GM18867 (cell line): ENCODE measurements around the gene RCOR1.
A peak's percentile ranks its signal among the peaks of the same experiment; 100 is the strongest.
"Not testable (repeated sequence)": the region's sequence is repeated elsewhere in the genome, so short reads cannot be mapped to it uniquely, and the experiment has no call there.

Experiments used
- ATAC-seq: cut with Tn5 transposase; IDR thresholded peaks from one replicate; pipeline ENCODE4 v1.9.1; 2021; ENCODE audit warnings: mild to moderate bottlenecking, moderate library complexity; ENCODE audit not compliant: unreplicated experiment

Gene RCOR1

DNA sequence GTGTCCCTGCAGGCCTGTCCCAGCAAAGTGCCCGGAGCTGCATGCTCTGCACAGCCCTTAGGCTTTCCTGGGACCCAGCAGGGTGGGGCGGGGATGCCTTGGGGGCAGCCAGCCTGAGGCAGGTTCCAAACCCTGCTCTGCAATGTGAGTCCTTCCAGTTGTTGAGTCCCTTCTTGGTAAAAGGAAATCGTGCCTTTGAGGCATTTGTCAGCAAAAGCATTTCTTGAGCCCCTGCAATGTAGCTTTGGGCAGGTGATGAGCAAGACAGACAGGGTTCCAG is 146.7 kb downstream of the RCOR1 start:
- no peak for ATAC-seq

DNA sequence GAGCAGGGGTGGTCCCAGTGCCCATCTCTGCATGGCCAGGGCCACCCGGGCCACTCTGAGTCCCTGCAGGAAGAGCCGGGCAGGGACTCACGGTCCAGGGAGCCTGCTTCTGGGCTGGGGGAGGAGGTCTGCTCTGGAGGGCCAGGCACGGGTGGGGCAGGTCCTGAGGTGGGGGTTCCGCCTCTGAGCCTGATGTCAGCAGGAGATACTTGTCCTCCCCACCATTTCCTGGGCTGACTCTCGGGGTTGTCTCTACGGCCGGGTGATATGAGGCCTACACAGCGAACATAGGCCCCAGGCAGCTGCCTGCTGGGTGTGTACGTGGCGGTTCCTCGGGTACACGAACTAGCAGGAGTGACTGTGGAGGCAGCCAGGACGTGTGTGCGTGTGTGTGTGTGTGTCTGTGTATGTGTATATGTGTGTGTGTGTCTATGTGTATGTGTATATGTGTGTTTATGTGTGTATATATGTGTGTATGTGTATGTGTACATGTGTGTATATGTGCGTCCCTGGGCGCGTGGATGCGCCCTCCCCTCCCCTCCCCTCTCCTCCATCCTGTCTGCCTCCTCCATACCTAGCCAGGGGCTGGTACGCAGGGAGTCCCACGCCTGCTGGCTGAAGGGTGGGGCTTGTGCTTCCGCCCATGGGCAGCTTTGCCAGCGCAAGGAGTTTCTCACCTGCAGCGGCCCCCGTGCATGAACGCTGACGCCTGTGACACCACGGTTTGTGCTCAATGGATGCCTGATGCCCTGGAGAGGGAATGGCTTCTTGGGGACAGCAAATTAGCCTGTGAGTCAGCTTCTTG is 154.4 kb downstream of the RCOR1 start:
- ATAC-seq = no peak

DNA sequence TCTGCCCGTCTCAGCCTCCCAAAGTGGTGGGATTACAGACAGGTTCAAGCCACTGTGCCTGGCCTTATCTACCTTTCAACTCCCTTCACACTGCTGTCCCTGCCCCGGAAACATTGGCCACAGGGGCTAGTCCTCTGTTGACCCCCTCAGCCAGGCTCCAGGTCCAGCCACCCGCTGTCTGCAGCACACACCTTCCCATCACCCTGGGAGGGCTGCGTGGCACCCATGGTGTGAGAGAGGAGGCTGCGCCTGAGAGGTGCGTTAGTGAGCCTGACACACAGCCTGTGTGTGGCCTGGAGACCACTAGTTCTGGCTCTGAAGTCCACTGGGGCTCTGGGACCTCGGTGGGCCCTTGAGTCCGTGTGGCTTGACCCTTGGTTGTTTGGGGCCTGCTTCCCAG is 156.4 kb downstream of the RCOR1 start:
- no peak for ATAC-seq

DNA sequence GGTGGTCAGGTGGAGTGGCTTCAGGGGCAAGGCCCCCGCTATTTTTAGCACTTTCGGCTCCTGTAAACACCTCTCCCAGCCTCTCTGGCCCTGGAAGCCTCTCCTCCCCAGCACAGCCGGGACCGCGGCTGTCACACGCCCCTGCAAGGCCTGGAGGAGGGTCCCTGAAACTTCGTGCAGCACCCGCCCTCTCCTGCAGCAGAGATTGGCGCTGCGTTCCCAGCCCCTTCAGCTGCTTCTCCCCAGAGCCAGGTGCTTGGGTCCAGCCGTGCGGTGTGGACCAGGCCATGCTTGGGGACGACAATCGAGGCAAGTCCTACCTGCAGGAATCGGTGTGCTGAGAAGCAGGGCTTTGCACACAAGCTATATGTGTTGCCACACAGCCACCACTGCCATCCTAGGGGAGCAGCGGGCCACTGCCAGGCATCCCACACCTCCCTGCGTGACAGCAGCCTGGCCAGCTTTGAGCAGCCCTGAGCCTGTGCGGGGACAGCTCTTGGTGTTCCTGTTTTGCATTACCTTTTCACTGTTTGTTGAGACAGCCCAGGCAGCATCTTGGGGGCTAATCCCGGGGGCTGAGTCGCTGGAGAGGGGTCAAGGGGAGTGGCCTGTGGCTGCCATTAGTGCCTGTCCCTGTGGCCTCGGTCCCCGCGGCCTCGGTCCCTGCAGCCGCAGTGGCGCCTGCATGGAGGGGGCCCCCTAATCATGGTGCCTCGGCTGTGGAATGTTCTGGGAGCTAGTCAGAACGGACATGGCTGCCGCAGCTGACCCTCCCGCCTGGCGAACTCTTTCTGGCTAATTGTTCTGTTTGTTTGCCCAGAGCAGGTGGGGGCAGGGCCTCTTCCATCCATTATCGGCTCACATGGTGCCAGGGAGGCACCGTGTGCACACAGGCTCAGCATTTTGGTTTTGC is 157.2 kb downstream of the RCOR1 start:
- no peak for ATAC-seq

DNA sequence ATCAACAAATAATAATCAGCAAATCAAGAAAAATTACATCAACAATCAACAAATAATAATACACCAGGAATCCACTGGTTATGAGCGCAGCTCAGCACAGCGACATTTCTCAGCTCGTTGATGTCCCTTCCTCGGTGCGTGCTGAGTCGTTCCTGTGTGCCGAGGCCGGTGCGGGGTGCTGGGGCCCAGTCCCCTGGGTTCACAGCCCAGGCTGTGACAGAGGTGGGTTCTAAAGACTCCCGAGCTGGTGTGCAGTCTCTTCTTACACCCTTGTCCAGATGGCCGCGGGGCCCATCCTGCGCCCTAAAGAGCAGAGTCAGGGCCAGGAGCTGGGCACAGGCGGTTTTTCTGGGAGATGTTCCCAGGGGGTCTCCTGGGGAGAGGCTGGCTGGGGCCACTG is 157.9 kb downstream of the RCOR1 start:
- ATAC-seq = no peak

DNA sequence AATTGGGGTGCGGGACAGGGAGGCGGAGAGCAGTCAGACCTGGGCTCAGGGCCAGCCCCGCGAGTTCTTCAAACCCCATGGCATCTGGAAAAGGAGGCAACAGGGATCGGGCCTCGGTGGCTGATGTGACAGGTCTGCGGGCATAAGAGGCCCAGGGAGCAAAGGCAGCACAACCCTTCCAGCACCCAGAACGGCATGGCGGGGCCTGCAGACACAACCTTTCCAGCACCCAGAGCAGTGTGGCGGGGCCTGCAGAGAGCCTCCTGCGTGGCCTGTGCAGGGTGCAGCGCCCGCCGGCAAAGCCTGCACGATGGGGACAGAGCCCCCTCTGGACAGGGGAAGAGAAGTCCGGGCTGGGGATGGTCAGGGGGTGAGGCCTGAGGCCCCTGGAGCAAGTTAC is 158.6 kb downstream of the RCOR1 start:
- ATAC-seq = no peak

DNA sequence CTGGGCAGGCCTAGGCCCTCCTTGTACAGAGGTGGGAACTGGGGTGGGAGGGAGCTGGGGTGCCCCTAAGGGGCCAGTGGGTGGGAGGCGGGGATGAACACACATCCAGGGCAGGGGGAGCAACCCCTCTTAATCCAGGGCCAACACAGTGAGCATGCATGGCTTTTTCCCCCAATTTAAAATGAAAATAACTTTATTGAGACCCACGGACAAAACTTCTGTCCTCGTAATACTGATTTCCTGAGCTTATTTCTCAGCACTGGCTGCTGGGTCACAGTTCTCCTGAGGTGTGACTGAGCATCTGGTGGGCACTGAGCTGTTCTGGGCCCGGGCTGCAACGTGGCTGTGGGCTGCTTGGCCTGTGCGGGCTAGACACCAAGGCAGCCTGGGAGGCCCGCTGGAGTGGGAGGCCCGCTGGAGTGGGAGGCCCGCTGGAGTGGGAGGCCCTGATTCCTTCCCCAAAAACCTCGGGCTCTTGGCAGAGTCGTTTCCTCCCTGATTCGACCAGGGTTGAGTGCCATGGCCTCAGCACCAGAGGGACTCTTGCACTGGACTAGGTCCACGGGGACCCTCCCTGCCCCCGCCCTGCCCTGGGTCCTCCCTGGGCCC is 159.9 kb downstream of the RCOR1 start:
- ATAC-seq = no peak

DNA sequence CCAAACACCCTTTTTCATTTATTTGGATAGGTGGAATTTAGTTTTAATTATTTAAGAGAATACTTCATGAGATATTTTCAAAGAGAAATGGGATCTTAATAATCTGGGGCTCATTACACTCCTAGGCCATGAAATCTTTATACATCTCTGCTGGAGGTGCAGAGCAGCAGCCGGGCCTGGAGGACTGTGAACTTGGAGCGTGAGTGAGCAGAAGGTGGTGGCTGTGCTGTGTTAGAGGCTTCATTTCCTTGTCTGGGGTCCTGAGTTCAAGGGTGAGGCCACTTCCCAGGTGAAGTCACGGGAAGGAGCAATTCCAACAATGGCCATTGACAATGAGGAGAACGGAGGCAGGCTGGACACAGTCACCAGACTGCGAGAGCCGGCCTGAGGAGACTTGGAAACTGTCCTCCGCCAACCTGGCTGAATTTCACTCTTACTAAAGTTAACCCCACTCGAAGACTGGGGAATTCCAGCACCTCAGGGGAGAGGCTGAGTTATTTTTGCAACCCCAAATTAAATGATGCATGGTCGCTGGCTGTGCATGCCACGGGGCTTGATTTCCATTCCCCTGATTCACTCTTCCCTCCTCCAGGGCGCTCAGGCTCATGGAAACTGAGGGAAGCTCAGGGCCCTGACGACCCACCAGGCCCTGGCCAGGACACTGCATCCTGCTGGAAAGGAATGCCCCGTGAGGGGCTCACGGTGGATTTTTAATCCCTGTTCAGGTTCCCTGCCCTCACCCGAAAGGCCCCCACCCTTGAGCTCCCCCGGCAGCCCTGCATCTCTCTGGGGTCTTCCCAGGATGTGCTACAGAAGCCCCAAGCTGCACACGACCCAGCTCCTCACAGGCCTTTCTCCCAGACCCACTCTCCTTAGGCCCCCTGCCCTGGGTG is 162.2 kb downstream of the RCOR1 start:
- no peak for ATAC-seq

DNA sequence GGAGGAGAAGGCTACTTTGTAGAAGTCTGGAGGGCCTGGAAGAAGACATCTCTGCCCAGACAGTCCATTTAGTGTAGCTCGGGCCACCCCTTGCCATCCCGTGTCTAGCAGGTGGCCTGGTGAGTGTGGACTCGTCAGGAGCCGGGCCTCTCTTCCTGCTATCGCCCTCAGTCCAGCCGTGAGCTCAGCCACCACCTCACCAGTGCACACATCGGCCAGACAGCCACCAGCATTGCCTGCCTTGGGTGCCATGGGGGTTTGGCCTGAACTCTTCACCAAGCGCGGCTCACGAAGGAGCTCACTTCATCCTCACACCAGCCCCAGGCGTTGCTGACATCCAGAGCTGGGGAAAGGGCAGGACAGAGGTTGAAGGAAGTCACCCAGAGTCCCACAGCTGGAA is 165.2 kb downstream of the RCOR1 start:
- ATAC-seq = no peak

DNA sequence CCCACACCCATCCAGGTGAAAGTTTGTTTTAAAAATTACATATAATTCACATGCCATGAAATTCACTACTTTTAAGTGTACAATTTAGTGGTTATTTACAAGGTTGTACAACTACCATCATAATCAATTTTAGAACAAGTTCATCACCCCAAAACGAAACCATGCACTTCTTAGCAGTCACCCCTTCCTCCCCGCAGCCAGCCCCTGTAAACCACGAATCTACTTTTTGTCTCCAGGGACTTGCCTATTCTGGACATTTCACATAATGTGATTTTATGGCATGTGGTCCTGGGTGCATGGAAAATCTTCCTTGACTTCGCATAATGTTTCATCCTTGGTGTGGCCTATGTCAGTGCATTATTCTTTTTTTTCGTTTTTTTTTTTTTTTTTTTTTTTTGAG is 165.6 kb downstream of the RCOR1 start:
- ATAC-seq = no peak

DNA sequence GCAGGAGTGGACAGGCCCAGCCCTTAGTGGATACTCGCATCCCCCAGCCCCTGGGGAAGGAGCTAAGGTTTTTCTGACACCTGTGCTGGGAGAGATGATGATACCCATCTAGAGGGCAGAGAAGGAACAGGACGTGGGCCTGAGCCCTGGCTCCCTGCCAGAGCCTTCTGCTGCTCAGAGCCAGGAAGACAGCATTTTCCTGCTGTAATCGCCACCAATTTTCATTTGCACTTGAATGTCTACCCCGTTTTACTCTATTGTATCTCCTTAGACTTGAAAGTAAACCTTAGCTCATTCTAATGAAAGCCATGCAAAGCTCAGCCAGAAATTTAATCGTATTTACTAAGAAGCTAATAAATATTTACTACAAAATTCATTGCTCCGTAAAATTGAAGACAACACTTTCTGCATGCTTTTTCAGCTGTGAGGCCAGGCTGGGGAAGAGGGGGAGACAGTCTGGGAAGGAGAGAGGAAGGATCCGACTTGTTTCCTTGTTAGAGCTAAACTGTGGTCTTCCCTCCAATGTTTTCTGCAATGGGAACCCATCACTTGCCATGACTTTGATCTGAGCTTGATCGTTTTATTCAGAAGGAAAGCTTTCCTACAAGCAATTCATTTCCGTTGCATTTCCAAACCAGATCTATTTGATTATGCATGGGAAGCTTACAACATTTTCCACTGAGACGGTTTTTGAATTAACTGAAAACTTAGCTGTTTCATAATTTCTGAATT is 167.2 kb downstream of the RCOR1 start:
- ATAC-seq = no peak

DNA sequence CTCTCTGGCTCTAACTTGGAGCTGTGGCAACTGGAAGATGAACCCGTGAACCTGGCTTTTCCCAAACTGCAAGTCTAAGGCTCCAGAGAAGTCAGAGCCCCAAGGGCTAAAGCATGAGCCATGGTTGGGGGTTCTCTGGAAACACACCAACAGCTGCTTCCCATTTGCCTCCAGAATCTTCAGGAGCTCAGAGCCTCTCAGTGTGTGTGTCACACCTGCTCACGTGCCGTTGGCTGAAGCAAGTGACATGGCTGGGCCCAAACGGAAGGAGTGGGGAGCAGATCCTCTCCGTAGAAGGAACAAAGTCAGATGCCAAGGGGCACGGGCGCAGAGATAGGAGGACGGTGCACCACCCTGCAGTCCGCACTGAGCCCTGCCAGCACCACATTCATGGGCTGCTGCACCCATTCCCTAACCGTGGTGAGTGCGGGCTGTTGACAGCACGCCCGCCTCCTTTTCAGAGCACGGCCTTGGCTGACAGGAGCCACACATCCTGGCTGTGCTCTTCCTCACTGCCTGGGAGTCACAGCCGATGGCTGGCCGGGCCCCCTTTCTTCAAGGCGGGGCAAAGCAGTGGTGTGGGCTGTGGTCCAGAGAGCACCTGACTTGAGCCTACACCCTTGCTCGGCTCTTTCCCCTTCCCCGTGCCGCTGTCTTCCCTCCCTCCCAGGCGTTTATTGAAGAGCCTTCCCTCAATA is 168.2 kb downstream of the RCOR1 start:
- ATAC-seq = no peak

DNA sequence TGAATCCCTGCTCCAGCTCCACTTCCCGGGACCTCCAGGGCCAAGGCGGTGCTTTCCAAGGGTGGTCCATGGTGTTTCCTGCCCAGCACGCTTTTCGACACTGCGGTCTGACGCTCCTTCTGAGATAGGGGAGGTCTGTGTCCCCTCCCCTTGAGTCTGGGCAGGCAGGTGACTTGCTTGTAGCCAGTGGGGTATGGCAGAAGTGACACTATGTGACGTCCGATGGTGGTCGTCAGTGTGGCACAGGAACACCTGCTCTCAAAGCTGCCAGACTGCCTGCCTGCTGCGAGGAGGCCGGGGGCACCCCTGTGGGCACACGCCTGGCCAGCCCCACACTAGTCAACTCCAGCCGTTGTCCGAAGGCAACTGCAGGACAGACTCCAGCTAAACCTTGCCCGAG is 168.8 kb downstream of the RCOR1 start:
- no peak for ATAC-seq

DNA sequence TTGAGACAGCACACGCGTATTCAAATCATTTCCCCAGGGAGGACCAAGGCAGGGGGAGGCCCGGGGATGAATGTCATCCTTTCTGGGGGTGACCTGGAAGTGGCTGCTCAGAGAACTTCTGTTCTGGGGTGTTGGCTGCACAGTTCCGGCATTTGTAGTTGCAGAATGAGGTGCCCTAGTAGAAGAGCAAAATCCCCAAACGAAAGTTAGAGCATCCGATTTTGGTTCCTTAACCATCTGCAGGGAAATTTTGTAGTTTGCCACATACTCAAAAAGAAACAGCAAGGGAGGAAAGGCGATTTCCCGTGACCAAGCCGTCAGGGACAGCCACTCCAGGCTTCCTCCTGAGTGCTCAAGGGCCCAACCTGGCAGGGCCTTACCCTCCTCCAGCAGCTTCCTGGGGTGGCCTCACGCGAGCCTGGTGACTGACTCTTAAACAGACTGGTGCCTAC is 171.8 kb downstream of the RCOR1 start:
- peak; percentile 47 for ATAC-seq

DNA sequence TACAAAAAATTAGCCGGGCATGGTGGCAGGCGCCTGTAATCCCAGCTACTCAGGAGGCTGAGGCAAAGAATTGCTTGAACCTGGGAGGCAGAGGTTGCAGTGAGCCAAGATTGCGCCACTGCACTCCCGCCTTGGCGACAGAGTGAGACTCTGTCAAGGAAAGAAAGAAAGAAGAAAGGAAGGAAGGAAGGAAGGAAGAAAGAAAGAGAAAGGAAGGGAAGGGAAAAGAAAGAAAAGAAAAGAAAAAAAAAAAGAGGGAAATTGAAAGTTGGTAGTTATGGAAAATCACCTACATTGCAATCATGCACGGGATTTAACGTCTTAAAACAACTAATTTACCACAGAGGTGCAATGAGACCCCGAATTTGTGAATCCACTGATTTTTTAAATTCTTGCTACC is 173.3 kb downstream of the RCOR1 start:
- not testable (repeated sequence) for ATAC-seq

DNA sequence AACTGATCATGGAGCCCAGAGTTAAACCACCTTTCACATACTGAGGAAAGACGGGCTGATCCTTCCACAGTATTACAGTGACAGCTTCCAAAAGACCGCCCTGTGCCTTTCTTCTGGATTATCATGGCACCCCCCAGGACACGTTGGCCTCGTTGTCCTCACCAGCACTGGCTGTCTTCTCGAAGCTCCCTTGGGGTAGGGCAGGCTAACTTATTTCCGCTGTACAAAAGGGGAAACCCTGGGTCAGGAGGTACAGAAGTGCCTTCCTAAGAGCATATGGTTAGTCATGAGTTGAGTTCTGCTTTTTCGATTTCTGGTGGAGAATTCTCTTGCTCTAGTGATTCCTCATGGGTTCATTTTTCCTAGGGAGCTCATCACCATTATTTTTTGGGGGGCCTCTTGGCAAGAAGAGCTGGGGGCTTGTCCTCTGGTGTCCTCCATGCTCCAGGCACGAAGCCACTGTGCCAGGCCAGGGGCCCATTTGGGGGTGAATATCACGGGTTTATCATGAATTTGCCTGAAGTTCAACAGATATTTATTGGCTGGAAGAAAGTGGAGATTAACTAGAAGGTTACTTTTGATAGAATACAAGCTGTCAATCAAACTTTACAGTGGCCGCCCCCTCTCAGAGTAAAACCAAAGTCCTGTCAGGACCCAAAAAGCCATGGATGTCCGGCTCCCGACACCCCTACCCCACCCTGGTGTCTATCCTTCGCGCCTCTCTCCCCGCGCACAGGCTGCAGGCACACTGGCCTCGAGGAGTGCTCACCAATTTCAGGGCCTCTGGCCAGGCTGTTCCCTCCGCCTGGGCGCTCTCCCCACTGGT is 176.0 kb downstream of the RCOR1 start:
- ATAC-seq = peak; percentile 52

DNA sequence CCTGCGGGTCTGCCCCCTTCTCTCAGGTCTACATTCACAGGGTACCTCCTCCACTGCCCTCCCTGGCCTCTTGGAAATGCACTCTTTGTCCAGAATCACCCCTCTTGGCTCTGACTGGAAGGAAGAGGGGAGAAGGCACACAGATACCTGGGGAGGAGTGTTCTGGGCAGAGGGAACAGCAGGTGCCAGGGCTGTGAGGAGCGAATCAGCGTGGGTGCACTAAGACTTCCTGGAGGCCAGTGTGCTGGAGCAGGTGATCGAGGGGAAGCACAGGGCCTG is 176.5 kb downstream of the RCOR1 start:
- no peak for ATAC-seq

DNA sequence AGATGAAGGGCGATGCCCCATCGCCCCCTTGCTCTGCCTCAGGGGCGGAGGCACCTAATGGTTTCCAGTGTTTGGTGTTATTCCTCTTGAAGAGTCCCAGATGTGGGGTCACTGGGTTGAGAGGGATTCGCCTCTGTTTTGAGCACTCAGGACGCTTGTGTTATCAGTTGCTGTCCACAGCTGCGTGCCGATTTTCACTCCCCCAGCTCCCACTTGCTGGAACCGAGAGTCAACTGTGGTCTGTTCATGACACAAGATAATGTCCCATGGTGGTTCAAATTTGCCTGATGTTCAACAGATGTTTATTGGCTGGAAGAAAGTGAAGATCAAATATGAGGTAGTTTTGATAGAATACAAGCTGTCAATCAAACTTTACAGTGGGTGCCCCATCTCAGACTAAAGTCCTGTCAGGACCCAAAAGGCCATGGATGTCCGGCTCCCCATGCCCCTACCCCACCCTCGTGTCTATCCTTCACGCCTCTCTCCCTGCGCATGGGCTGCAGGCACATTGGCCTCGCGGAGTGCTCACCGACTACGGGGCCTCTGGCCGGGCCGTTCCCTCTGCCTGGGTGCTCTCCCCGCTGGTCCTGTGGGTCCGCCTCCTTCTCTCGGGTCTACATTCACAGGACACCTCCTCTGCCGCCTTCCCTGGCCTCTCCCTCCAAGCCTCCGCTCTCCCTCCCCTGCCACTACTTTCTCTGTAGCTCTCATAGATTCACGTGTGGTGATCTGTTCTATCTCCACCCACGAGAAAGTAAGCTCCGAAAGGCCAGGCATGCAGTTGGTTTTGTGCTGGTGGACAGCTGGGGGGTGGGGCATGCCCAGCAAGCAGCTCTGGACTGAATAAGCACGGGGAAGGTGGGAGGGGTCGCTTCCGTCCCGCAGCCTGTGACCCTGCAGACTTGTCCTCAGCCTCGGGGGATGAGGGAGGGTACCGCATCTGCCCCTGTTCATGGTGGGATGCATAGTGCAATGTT is 178.0 kb downstream of the RCOR1 start:
- no peak for ATAC-seq
